GM18870 (cell line): ENCODE measurements around the gene MZT2A.
A peak's percentile ranks its signal among the peaks of the same experiment; 100 is the strongest.
"Not testable (repeated sequence)": the region's sequence is repeated elsewhere in the genome, so short reads cannot be mapped to it uniquely, and the experiment has no call there.

Experiments
- ATAC-seq: cut with Tn5 transposase; IDR thresholded peaks from one replicate; pipeline ENCODE4 v1.9.1; 2021; ENCODE audit warnings: moderate library complexity; ENCODE audit not compliant: unreplicated experiment

The MZT2A gene

GRCh38 chr2:131492015-131492417 is at the start of gene MZT2A:
TSS of gene MZT2A (minus strand) at chr2:131492397. CDS start at chr2:131492376, 21 bp downstream.
- peak; percentile 22 for ATAC-seq

GRCh38 chr2:131538856-131539255 is 46.7 kb upstream of the MZT2A start:
- ATAC-seq: not testable (repeated sequence)

- not testable (repeated sequence) for ATAC-seq
Measured at GRCh38 chr2:131536841-131537240, 44.6 kb upstream of the MZT2A start.

GRCh38 chr2:131535951-131536826 is 44.0 kb upstream of the MZT2A start:
- not testable (repeated sequence) for ATAC-seq

GRCh38 chr2:131535526-131535925 is 43.3 kb upstream of the MZT2A start:
- ATAC-seq: no peak

- ATAC-seq: not testable (repeated sequence)
Measured at GRCh38 chr2:131534965-131535364, 42.8 kb upstream of the MZT2A start.

- not testable (repeated sequence) for ATAC-seq
Measured at GRCh38 chr2:131534317-131534672, 42.1 kb upstream of the MZT2A start.

GRCh38 chr2:131533609-131534316 is 41.6 kb upstream of the MZT2A start:
- ATAC-seq: not testable (repeated sequence)

GRCh38 chr2:131532723-131533608 is 40.8 kb upstream of the MZT2A start:
- not testable (repeated sequence) for ATAC-seq

- not testable (repeated sequence) for ATAC-seq
Measured at GRCh38 chr2:131531547-131532185, 39.5 kb upstream of the MZT2A start.

GRCh38 chr2:131530626-131531344 is 38.6 kb upstream of the MZT2A start:
- not testable (repeated sequence) for ATAC-seq

- ATAC-seq: not testable (repeated sequence)
Measured at GRCh38 chr2:131529864-131530445, 37.8 kb upstream of the MZT2A start.

- peak; percentile 65 for ATAC-seq
Measured at GRCh38 chr2:131528981-131529863, 37.0 kb upstream of the MZT2A start.

GRCh38 chr2:131527131-131528001 is 35.2 kb upstream of the MZT2A start, which contains the start of gene CCDC74A:
TSS of gene CCDC74A (plus strand) at chr2:131527888. CDS start at chr2:131527971, 83 bp downstream.
- ATAC-seq: peak; percentile 80

- ATAC-seq: not testable (repeated sequence)
Measured at GRCh38 chr2:131525256-131525655, 33.1 kb upstream of the MZT2A start.

- ATAC-seq: no peak
Measured at GRCh38 chr2:131521961-131522781, 30.0 kb upstream of the MZT2A start.
